Mesendoderm (in vitro differentiated cells): ENCODE measurements around the gene CFLAR.
A peak's percentile ranks its signal among the peaks of the same experiment; 100 is the strongest.
"Not testable (repeated sequence)": the region's sequence is repeated elsewhere in the genome, so short reads cannot be mapped to it uniquely, and the experiment has no call there.

Experiments used
- DNase-seq: peaks from one replicate; pipeline ENCODE4 v3.0.0; 2013
- H2AK5ac ChIP-seq: 2 replicates; pipeline ENCODE4 v1.6.1; 2013; ENCODE audit warnings: low read length, inconsistent platforms
- H2BK120ac ChIP-seq: 2 replicates; pipeline ENCODE4 v1.6.1; 2013; ENCODE audit warnings: low read depth, mild to moderate bottlenecking, low read length, moderate library complexity, mixed read lengths
- H2BK15ac ChIP-seq: replicated peaks from 2 replicates; pipeline ENCODE4 v1.6.1; 2013; ENCODE audit warnings: low read depth, mild to moderate bottlenecking, moderate library complexity
- H2BK5ac ChIP-seq: 2 replicates; pipeline ENCODE4 v1.6.1; 2013; ENCODE audit warnings: low read length, inconsistent platforms
- H3K18ac ChIP-seq: 2 replicates; pipeline ENCODE4 v1.6.1; 2013; ENCODE audit warnings: mild to moderate bottlenecking, low read length, mixed read lengths
- H3K23ac ChIP-seq: one replicate; pipeline ENCODE4 v1.6.1; 2013; ENCODE audit warnings: low read length
- H3K27ac ChIP-seq: 2 replicates; pipeline ENCODE4 v1.5.1; 2013; ENCODE audit warnings: low read depth, mild to moderate bottlenecking, inconsistent platforms, low read length, moderate library complexity
- H3K27me3 ChIP-seq: 2 replicates; pipeline ENCODE4 v1.6.1; 2013; ENCODE audit warnings: low read length, control low read depth, mild to moderate bottlenecking, inconsistent platforms; ENCODE audit not compliant: insufficient read depth, poor library complexity
- H3K36me3 ChIP-seq: 2 replicates; pipeline ENCODE4 v1.6.1; 2013; ENCODE audit warnings: low read length, inconsistent platforms; ENCODE audit not compliant: control insufficient read depth, insufficient read depth
- H3K4ac ChIP-seq: one replicate; pipeline ENCODE4 v1.6.1; 2013; ENCODE audit warnings: low read depth, mild to moderate bottlenecking, low read length, moderate library complexity
- H3K4me1 ChIP-seq: 2 replicates; pipeline ENCODE4 v1.6.1; 2013; ENCODE audit warnings: low read depth, low read length, inconsistent platforms; ENCODE audit not compliant: control insufficient read depth
- H3K4me2 ChIP-seq: 2 replicates; pipeline ENCODE4 v1.6.1; 2013; ENCODE audit warnings: low read length
- H3K4me3 ChIP-seq: 2 replicates; pipeline ENCODE4 v1.5.1; 2013; ENCODE audit warnings: mild to moderate bottlenecking, low read length
- H3K56ac ChIP-seq: one replicate; pipeline ENCODE4 v1.6.1; 2013; ENCODE audit warnings: low read length
- H3K79me1 ChIP-seq: 2 replicates; pipeline ENCODE4 v1.6.1; 2013; ENCODE audit warnings: low read length, inconsistent platforms
- H3K79me2 ChIP-seq: 2 replicates; pipeline ENCODE4 v1.6.1; 2013; ENCODE audit warnings: mild to moderate bottlenecking, low read length; ENCODE audit not compliant: control insufficient read depth, insufficient read depth
- H3K9ac ChIP-seq: 2 replicates; pipeline ENCODE4 v1.6.1; 2013; ENCODE audit warnings: low read length, inconsistent platforms
- H4K5ac ChIP-seq: one replicate; pipeline ENCODE4 v1.6.1; 2013; ENCODE audit warnings: low read length
- H4K8ac ChIP-seq: one replicate; pipeline ENCODE4 v1.6.1; 2013; ENCODE audit warnings: low read depth, mild to moderate bottlenecking, control low read depth, low read length, moderate library complexity
- WGBS: extraction: QIAGEN DNeasy Blood & Tissue Kit; methylation state at CpG from one replicate; pipeline ENCODE4 v1.1.7; 2013; ENCODE audit warnings: low lambda C conversion rate, missing lambda C conversion rate; ENCODE audit not compliant: insufficient coverage; ENCODE audit errors: extremely low coverage; 5-methylcytosine and 5-hydroxymethylcytosine counted together

The CFLAR gene

DNA sequence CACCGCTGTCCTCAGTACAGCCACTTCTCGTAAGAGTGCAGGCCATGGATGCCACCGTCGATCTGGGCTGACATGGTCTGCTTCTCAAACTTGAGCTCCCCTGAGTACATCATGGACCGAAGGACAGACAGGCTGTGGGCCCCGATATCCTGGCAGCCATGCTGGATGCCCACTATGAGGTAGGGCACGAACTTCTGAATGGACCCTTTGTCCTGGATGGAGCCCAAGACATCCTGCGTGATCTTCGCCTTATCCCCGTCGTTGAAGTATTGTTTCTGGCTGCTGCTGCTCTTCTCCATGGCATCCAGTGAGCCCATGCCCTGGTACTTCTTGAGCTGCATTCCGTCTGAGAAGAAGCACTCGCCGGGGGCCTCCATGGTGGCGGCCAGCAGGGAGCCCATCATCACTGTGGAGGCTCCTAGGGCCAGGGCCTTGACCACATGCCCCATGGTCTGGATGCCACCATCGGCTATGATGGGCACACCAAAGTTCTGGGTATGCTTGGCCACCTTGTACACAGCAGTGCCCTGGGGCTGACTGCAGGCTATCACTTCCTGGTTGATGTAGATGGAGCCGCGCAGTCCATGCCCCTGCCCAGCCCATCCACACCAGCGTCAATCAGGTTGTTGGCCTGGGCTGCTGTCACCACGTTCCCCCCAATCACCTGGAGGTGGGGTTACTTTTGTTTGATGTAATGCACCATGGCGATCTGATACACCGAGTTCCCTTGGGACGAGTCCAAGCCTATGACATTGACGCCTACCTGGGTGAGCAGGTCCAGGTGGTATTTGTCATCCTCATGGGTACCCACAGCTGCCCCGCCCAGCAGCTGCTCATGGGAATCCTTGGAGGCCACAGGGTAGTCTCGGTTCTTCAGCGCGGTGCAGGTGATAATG lies 21.8 kb downstream of the CFLAR start:
- Histone ChIP-seq H3K36me3 (no peaks in the 10 kb centered on the region), H3K4ac (no peak overlapping the region), H3K9ac (no peak overlapping the region), H3K18ac (no peak overlapping the region), H3K23ac (no peak overlapping the region), H4K5ac (no peak overlapping the region), H2BK120ac (no peak overlapping the region), H3K56ac (no peak overlapping the region), H3K27me3 (no peaks in the 10 kb centered on the region), H3K4me2 (no peak overlapping the region), H2AK5ac (no peak overlapping the region), H3K79me1 (no peaks in the 10 kb centered on the region), H3K4me3 (no peak overlapping the region), H3K79me2 (no peaks in the 10 kb centered on the region), H4K8ac (no peak overlapping the region), H3K27ac (no peak overlapping the region), H3K4me1 (no peaks in the 10 kb centered on the region), H2BK15ac (no peak overlapping the region), H2BK5ac (no peak overlapping the region)
- WGBS, result no CpG with 5 or more reads among the region's 28 CpGs
- DNase-seq, result no peak

DNA sequence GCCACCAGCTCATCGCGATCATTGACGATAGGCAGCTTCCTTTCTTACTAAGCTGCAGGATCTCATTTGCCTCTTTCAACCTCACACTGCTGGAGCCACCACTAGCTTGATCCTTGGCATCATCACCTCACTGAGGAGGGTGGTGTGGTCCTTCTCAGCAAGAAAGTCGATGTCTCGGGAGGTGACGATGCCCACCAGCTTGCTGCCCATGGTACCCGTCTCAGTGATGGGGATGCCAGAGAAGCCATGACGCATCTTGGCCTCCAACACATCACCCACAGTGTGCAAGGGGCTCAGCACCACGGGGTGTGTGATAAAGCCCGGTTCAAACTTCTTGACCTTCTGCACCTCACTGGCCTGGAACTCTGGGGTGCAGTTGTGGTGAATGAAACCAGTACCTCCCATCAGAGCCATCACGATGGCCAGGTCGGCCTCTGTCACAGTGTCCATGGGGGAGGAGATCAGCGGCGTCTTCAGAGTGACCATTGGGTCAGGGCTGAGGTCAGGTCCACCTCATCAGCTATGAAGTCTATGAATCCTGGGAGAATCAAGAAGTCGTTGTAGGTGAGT lies 22.5 kb downstream of the CFLAR start:
- Histone ChIP-seq H3K9ac (no peak overlapping the region), H3K4me2 (no peak overlapping the region), H2BK5ac (peak overlapping the region; percentile 8), H3K18ac (no peak overlapping the region), H3K27ac (no peak overlapping the region), H3K4ac (no peak overlapping the region), H3K4me1 (no peaks in the 10 kb centered on the region), H4K5ac (no peak overlapping the region), H3K79me1 (no peaks in the 10 kb centered on the region), H2BK15ac (no peak overlapping the region), H3K27me3 (no peaks in the 10 kb centered on the region), H3K4me3 (no peak overlapping the region), H3K36me3 (no peaks in the 10 kb centered on the region), H3K56ac (no peak overlapping the region), H2BK120ac (no peak overlapping the region), H3K23ac (no peak overlapping the region), H4K8ac (no peak overlapping the region), H3K79me2 (no peaks in the 10 kb centered on the region), H2AK5ac (no peak overlapping the region)
- no CpG with 5 or more reads among the region's 15 CpGs for WGBS
- no peak for DNase-seq

DNA sequence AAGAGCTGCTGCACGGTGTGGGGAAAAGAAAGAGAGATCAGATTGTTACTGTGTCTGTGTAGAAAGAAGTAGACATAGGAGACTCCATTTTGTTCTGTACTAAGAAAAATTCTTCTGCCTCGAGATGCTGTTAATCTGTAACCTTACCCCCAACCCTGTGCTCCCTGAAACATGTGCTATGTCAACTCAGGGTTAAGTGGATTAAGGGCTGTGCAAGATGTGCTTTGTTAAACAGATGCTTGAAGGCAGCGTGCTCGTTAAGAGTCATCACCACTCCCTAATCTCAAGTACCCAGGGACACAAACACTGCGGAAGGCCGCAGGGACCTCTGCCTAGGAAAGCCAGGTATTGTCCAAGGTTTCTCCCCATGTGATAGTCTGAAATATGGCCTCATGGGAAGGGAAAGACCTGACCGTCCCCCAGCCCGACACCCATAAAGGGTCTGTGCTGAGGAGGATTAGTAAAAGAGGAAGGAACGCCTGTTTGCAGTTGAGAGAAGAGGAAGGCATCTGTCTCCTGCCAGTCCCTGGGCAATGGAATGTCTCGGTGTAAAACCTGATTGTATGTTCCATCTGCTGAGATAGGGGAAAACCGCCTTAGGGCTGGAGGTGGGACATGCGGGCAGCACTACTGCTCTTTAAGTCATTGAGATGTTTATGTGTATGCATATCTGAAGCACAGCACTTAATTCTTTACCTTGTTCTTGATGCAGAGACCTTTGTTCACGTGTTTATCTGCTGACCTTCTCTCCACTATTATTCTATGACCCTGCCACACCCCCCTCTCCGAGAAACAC lies 23.2 kb downstream of the CFLAR start:
- WGBS, result no CpG with 5 or more reads among the region's 14 CpGs
- not testable (repeated sequence) for H3K18ac ChIP-seq, H3K27ac ChIP-seq, H3K4me1 ChIP-seq, H3K4me3 ChIP-seq, H3K4me2 ChIP-seq, H3K27me3 ChIP-seq, H2AK5ac ChIP-seq, H3K4ac ChIP-seq, H3K79me1 ChIP-seq, H2BK5ac ChIP-seq, H3K36me3 ChIP-seq, H3K23ac ChIP-seq, H2BK120ac ChIP-seq, H3K9ac ChIP-seq, H3K79me2 ChIP-seq, H2BK15ac ChIP-seq, H4K5ac ChIP-seq, H4K8ac ChIP-seq
- DNase-seq, result peak; percentile 73
- H3K56ac ChIP-seq, result peak overlapping the region; percentile 32

DNA sequence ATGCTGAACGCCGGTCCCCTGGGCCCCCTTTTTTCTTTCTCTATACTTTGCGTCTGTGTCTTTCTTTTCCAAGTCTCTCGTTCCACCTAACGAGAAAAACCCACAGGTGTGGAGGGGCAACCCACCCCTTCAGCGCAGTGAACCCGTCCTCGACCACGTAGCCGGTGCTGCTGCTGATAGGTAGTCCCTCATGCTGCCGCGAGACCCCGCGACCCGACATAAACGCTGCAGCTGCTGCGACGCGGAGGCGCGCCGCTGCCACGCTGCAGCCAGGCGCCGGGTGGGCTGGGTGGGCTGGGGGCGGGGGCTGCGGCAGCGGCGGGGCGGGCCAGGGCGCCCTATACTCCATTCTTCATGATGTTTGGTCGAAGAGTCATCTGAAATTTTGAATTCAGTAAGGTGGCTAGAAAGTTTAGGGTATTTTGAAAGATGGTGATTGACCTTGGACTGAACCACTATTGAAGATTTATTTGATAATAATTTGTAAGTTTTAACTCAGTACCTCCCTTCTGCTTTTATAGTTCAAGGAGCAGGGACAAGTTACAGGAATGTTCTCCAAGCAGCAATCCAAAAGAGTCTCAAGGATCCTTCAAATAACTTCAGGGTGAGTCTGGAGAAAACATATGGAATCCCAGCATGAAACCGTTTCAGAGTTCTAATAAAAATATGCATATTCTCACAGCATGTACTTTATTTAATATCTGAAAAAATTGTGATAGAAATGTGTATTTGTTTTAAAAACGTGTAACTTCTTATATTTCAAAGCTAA lies 24.1 kb downstream of the CFLAR start:
- no peak overlapping the region for H2BK120ac ChIP-seq
- no peak overlapping the region for H3K4me3 ChIP-seq
- H3K4me1 ChIP-seq, result no peaks in the 10 kb centered on the region
- H3K79me1 ChIP-seq, result no peaks in the 10 kb centered on the region
- no peak for DNase-seq
- H3K56ac ChIP-seq, result peak overlapping the region; percentile 60
- WGBS, result 100% methylated on average over 1 of the region's 34 CpGs
- H2BK5ac ChIP-seq, result no peak overlapping the region
- no peak overlapping the region for H4K5ac ChIP-seq
- H3K27me3 ChIP-seq, result no peaks in the 10 kb centered on the region
- peak overlapping the region; percentile 26 for H3K27ac ChIP-seq
- H3K4me2 ChIP-seq, result no peak overlapping the region
- H3K79me2 ChIP-seq, result no peaks in the 10 kb centered on the region
- no peak overlapping the region for H3K4ac ChIP-seq
- no peak overlapping the region for H2AK5ac ChIP-seq
- H3K23ac ChIP-seq, result no peak overlapping the region
- no peak overlapping the region for H4K8ac ChIP-seq
- no peak overlapping the region for H3K9ac ChIP-seq
- H3K18ac ChIP-seq, result no peak overlapping the region
- H2BK15ac ChIP-seq, result no peak overlapping the region
- H3K36me3 ChIP-seq, result no peaks in the 10 kb centered on the region

DNA sequence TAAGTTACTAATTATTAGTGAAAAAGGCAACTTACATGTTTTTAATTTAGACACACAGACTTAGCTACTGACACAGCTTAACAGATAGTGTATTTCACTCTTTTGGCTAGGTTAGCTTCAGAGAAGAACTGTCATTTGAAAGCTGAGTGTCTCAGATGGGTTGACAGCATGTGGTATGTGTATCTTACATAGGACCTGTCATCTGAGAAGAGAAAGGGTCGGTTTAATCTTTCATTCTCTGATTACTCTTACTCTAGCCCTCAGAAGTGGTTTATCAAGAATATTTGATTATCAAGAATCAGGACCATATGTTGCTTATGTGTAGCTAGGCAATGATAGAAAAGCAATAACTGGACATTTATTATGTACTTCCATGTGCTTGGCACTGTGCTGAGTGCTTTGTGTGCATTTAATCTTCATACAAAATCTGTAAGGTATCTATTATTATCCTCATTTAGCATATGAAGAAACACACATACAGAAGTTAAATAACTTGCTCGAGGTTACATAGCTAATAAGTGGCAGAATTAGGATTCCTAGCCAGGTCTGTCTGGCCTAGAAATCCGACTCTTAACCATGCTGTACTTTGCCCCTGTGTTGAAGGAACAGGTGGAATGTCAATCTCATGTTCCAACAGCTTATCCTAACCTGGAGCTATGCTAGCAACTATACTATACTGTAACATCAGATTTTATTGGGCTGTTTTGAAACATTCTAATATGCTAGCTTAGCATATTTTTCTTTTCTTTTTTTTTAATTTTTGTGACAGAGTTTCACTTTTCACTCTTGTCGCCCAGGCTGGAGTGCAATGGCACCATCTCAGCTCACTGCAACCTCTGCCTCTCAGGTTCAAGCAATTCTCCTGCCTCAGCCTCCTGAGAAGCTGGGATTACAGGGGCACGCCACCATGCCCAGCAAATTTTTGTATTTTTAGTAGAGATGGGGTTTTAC lies 28.4 kb downstream of the CFLAR start:
- no peaks in the 10 kb centered on the region for H3K27me3 ChIP-seq
- H2BK5ac ChIP-seq, result no peak overlapping the region
- H3K79me2 ChIP-seq, result no peaks in the 10 kb centered on the region
- no CpG with 5 or more reads among the region's 5 CpGs for WGBS
- H3K4me3 ChIP-seq, result no peak overlapping the region
- H3K23ac ChIP-seq, result no peak overlapping the region
- no peak overlapping the region for H3K4ac ChIP-seq
- no peak overlapping the region for H2BK120ac ChIP-seq
- H4K8ac ChIP-seq, result no peak overlapping the region
- H3K9ac ChIP-seq, result no peak overlapping the region
- H3K4me1 ChIP-seq, result no peaks in the 10 kb centered on the region
- no peak overlapping the region for H2AK5ac ChIP-seq
- no peak for DNase-seq
- no peak overlapping the region for H3K27ac ChIP-seq
- no peaks in the 10 kb centered on the region for H3K79me1 ChIP-seq
- no peak overlapping the region for H2BK15ac ChIP-seq
- no peak overlapping the region for H3K56ac ChIP-seq
- H3K4me2 ChIP-seq, result no peak overlapping the region
- H3K36me3 ChIP-seq, result no peaks in the 10 kb centered on the region
- no peak overlapping the region for H3K18ac ChIP-seq
- H4K5ac ChIP-seq, result no peak overlapping the region
